A673 (cell line): ENCODE measurements around the gene FNDC3B. TPM values are rescaled to one million over a fixed set of nuclear protein-coding genes. Genes with fewer than 3 reads are reported as not detected.

Experiments
- BruUV-seq: library from RNA; stranded (reverse); fragments of 400-500 nt; replicated peaks from 2 replicates; lab custom pipeline; 2021; lab: Mats Ljungman, UMichigan
- CTCF ChIA-PET: fragments of 300-600 bp; sonication (Branson Sonifier 250); formaldehyde crosslinking; loops from one replicate; lab custom pipeline; 2022; ENCODE audit warnings: antibody characterized with exemption; lab: Charles Lee
- POLR2A ChIA-PET: fragments of 300-600 bp; sonication (Branson Sonifier 250); formaldehyde crosslinking; loops from one replicate; lab custom pipeline; 2022; ENCODE audit warnings: antibody characterized with exemption; ENCODE audit not compliant: low non-redundant PET; lab: Charles Lee
- DNase-seq: peaks from one replicate; pipeline ENCODE4 v3.0.0-alpha.2; 2015; ENCODE audit warnings: low spot score
- H3K27ac ChIP-seq: fragments of 200-600 bp; sonication (generic); 2 replicates; pipeline ENCODE4 v1.5.1; 2016; ENCODE audit warnings: mixed run types, low read depth, mild to moderate bottlenecking, mixed read lengths, antibody characterized with exemption, low read length; ENCODE audit not compliant: poor library complexity, severe bottlenecking
- H3K27me3 ChIP-seq: fragments of 200-600 bp; sonication (generic); replicated peaks from 2 replicates; pipeline ENCODE4 v1.6.1; 2017; ENCODE audit warnings: mixed run types, low read depth, mild to moderate bottlenecking, mixed read lengths, antibody characterized with exemption, low read length; ENCODE audit not compliant: insufficient read depth, poor library complexity
- H3K36me3 ChIP-seq: fragments of 200-600 bp; sonication (generic); 2 replicates; pipeline ENCODE4 v1.6.1; 2016; ENCODE audit warnings: mixed run types, mild to moderate bottlenecking, mixed read lengths, antibody characterized with exemption, low read length; ENCODE audit not compliant: insufficient read depth, poor library complexity, severe bottlenecking
- H3K4me1 ChIP-seq: fragments of 200-600 bp; sonication (generic); 2 replicates; pipeline ENCODE4 v1.6.1; 2017; ENCODE audit warnings: mixed run types, mild to moderate bottlenecking, mixed read lengths, antibody characterized with exemption, low read length; ENCODE audit not compliant: insufficient read depth, poor library complexity, severe bottlenecking
- H3K4me3 ChIP-seq: fragments of 200-600 bp; sonication (generic); 2 replicates; pipeline ENCODE4 v1.5.1; 2016; ENCODE audit warnings: low read depth, mixed run types, mild to moderate bottlenecking, mixed read lengths, low read length; ENCODE audit not compliant: poor library complexity, severe bottlenecking
- H3K9me3 ChIP-seq: fragments of 200-600 bp; sonication (generic); 2 replicates; pipeline ENCODE4 v1.6.1; 2016; ENCODE audit warnings: mixed run types, low read depth, mild to moderate bottlenecking, mixed read lengths, antibody characterized with exemption, low read length; ENCODE audit not compliant: poor library complexity, severe bottlenecking
- CTCF ChIP-seq: fragments of 300-800, 200-600 bp; sonication (generic); conservative IDR thresholded peaks from 2 replicates; pipeline ENCODE4 v1.5.1; 2017; ENCODE audit warnings: low read depth, mild to moderate bottlenecking, antibody characterized with exemption, low read length, moderate library complexity, mixed read lengths
- EZH2 ChIP-seq: fragments of 200-600 bp; sonication (generic); IDR thresholded peaks from 2 replicates; pipeline ENCODE4 v1.6.1; 2017; ENCODE audit warnings: borderline replicate concordance, low read depth, mild to moderate bottlenecking, mixed read lengths, antibody characterized with exemption, low read length; ENCODE audit not compliant: poor library complexity, severe bottlenecking
- intact Hi-C: fragments of 100-400 bp; cut with micrococcal nuclease; formaldehyde crosslinking; loops from one replicate; pipeline ENCODE4 v1.10.0; 2022; ENCODE audit not compliant: unreplicated experiment
- total RNA-seq: library from RNA; stranded (reverse); gene quantifications from 2 replicates; pipeline ENCODE4 v1.2.3, GENCODE V29; 2021

The FNDC3B gene
- total RNA-seq, 1 experiment from 2014 or later: 50.8 TPM

- intact Hi-C loops: no loop called here
- TF ChIP-seq CTCF (no peak), EZH2 (no peak)
- ChIA-PET POLR2A (no interaction called here), CTCF (no interaction called here)
- H3K4me1 ChIP-seq: peaks cover 46% of the 10 kb centered on the region
- BruUV-seq: no TSS peak
- H3K27ac ChIP-seq: no peak overlapping the region
- no peaks in the 10 kb centered on the region for H3K36me3 ChIP-seq
- no peak overlapping the region for H3K4me3 ChIP-seq
- H3K9me3 ChIP-seq: no peaks in the 10 kb centered on the region
- DNase-seq: no peak
- H3K27me3 ChIP-seq: no peaks in the 10 kb centered on the region
Observed at GRCh38 chr3:172198428-172198827, 159.1 kb downstream of the FNDC3B start.

- no peaks in the 10 kb centered on the region for H3K36me3 ChIP-seq
- H3K27ac ChIP-seq: no peak overlapping the region
- no peaks in the 10 kb centered on the region for H3K27me3 ChIP-seq
- POLR2A ChIA-PET: no interaction called here
- no peak for DNase-seq
- peaks cover 42% of the 10 kb centered on the region for H3K4me1 ChIP-seq
- H3K9me3 ChIP-seq: no peaks in the 10 kb centered on the region
- no peak for TF ChIP-seq EZH2
- no peak for TF ChIP-seq CTCF
- intact Hi-C loops: no loop called here
- BruUV-seq: no TSS peak
- no peak overlapping the region for H3K4me3 ChIP-seq
- CTCF ChIA-PET: no interaction called here
Observed at GRCh38 chr3:172199850-172200369, 160.5 kb downstream of the FNDC3B start.

- ChIA-PET POLR2A (no interaction called here), CTCF (interaction anchor here (0.5 to 1.1 kb wide), 2 partner anchors 25 to 70 kb away, joined by 4 to 7 read pairs; no protein-coding TSS in a partner anchor)
- Histone ChIP-seq H3K4me3 (no peak overlapping the region), H3K36me3 (no peaks in the 10 kb centered on the region), H3K9me3 (peaks cover 8% of the 10 kb centered on the region), H3K27me3 (no peaks in the 10 kb centered on the region), H3K4me1 (peaks cover 32% of the 10 kb centered on the region), H3K27ac (peak overlapping the region; percentile 81)
- BruUV-seq: no TSS peak
- TF ChIP-seq CTCF (no peak), EZH2 (no peak)
- intact Hi-C loops: no loop called here
- DNase-seq: peak; percentile 83
Observed at GRCh38 chr3:172201136-172201869, 161.9 kb downstream of the FNDC3B start.
